ENCODE measurements around the gene SPATA3.

The SPATA3 gene

GRCh38 chr2:231039294-231039664 is 43.4 kb downstream of the SPATA3 start:
- no peak overlapping the region for H3K9ac ChIP-seq (ENCODE audit: low read depth, low read length)
- H3K9me3 ChIP-seq (ENCODE audit: control insufficient read depth, insufficient read depth, low read length): no peaks in the 10 kb centered on the region
- H3K36me3 ChIP-seq (ENCODE audit: control insufficient read depth, insufficient read depth, low read length): no peaks in the 10 kb centered on the region
- H3K27me3 ChIP-seq (ENCODE audit: control insufficient read depth, insufficient read depth, low read length): peaks cover 56% of the 10 kb centered on the region
- H3K4me3 ChIP-seq (ENCODE audit: low read depth, low read length): no peak overlapping the region
- H3K4me1 ChIP-seq (ENCODE audit: control insufficient read depth, insufficient read depth, low read length): no peaks in the 10 kb centered on the region
- no peak overlapping the region for H3K27ac ChIP-seq (ENCODE audit: low read depth, low read length)

GRCh38 chr2:231039821-231040364 is 44.0 kb downstream of the SPATA3 start:
- H3K4me3 ChIP-seq (ENCODE audit: low read depth, low read length): no peak overlapping the region
- no peaks in the 10 kb centered on the region for H3K9me3 ChIP-seq (ENCODE audit: control insufficient read depth, insufficient read depth, low read length)
- no peak overlapping the region for H3K9ac ChIP-seq (ENCODE audit: low read depth, low read length)
- peaks cover 51% of the 10 kb centered on the region for H3K27me3 ChIP-seq (ENCODE audit: control insufficient read depth, insufficient read depth, low read length)
- H3K36me3 ChIP-seq (ENCODE audit: control insufficient read depth, insufficient read depth, low read length): no peaks in the 10 kb centered on the region
- H3K27ac ChIP-seq (ENCODE audit: low read depth, low read length): no peak overlapping the region
- H3K4me1 ChIP-seq (ENCODE audit: control insufficient read depth, insufficient read depth, low read length): no peaks in the 10 kb centered on the region

DNA sequence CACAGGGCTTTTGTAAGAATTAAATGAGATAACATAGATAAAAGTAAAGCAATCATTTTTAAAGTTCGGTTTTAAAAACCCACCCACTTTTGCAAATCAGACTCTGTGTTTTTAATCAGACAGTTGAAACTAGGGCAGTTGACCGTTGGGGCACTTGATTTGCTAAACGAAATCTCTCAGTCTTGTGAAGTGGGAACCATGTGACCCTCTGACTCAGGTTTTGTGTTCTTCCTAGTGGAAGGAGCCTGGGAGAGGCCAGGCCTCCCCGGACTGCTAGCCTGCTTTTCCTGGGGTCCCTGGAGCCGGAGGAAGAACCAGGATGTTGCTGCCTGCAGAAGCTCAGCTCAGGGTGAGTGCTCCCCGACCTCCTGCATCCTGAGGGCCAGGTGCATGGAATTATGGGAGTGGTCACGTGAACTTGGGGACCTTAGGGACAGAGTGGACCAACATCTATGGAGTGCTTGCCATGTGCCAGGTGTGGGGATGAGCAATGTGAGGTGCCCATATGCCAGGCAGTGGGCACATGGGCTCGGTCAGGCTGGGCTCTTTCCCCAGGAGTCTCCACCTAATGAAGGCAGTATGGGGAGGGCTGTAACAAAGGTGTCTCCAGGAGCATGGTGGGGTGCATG is 45.3 kb downstream of the SPATA3 start:
- H3K27ac ChIP-seq (ENCODE audit: low read depth, low read length): no peak overlapping the region
- no peak overlapping the region for H3K9ac ChIP-seq (ENCODE audit: low read depth, low read length)
- H3K36me3 ChIP-seq (ENCODE audit: control insufficient read depth, insufficient read depth, low read length): no peaks in the 10 kb centered on the region
- H3K27me3 ChIP-seq (ENCODE audit: control insufficient read depth, insufficient read depth, low read length): peaks cover 39% of the 10 kb centered on the region
- H3K4me3 ChIP-seq (ENCODE audit: low read depth, low read length): no peak overlapping the region
- H3K4me1 ChIP-seq (ENCODE audit: control insufficient read depth, insufficient read depth, low read length): no peaks in the 10 kb centered on the region
- no peaks in the 10 kb centered on the region for H3K9me3 ChIP-seq (ENCODE audit: control insufficient read depth, insufficient read depth, low read length)

GRCh38 chr2:231043796-231044195 is 47.9 kb downstream of the SPATA3 start:
- no peak overlapping the region for H3K4me3 ChIP-seq (ENCODE audit: low read depth, low read length)
- no peak overlapping the region for H3K27ac ChIP-seq (ENCODE audit: low read depth, low read length)
- H3K4me1 ChIP-seq (ENCODE audit: control insufficient read depth, insufficient read depth, low read length): no peaks in the 10 kb centered on the region
- no peaks in the 10 kb centered on the region for H3K36me3 ChIP-seq (ENCODE audit: control insufficient read depth, insufficient read depth, low read length)
- no peaks in the 10 kb centered on the region for H3K9me3 ChIP-seq (ENCODE audit: control insufficient read depth, insufficient read depth, low read length)
- no peak overlapping the region for H3K9ac ChIP-seq (ENCODE audit: low read depth, low read length)
- H3K27me3 ChIP-seq (ENCODE audit: control insufficient read depth, insufficient read depth, low read length): peaks cover 19% of the 10 kb centered on the region

- Histone ChIP-seq H3K27ac (ENCODE audit: low read depth, low read length) (no peak overlapping the region), H3K4me3 (ENCODE audit: low read depth, low read length) (no peak overlapping the region), H3K27me3 (ENCODE audit: control insufficient read depth, insufficient read depth, low read length) (peaks cover 5% of the 10 kb centered on the region), H3K9me3 (ENCODE audit: control insufficient read depth, insufficient read depth, low read length) (no peaks in the 10 kb centered on the region), H3K36me3 (ENCODE audit: control insufficient read depth, insufficient read depth, low read length) (no peaks in the 10 kb centered on the region), H3K9ac (ENCODE audit: low read depth, low read length) (no peak overlapping the region), H3K4me1 (ENCODE audit: control insufficient read depth, insufficient read depth, low read length) (no peaks in the 10 kb centered on the region)
Observed at GRCh38 chr2:231046916-231047273, 51.0 kb downstream of the SPATA3 start.

DNA sequence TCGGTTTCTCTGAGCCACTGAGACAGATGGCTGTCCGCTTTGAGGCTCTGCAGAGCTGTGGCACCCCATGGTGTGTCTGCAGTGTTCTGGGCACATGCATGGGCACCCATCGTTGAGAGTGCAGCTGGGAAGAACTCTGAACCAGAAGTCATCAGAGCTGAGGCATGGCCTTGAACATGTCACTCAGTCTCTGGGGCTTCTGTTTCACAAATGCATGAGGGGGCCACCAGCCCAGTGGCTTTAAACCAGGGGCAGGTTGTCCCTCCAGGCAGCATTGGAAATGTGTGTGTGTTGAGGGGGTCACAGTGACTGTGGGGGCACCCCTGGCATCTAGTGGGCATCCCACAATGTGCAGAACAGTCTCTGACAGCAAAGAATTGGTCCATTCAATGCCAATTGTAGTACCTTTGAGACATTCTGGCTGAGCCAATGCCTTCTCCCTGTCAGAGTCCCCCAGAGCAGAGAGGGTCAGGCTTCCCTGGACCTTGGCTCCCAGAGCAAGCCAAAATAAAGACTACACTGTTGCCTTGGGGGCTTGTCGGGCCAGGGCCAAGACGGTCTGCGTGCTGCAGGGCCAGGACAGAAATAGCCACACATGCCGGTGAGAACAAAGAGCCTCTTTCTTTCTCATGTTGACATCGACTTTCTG is 51.5 kb downstream of the SPATA3 start:
- Histone ChIP-seq H3K4me3 (ENCODE audit: low read depth, low read length) (no peak overlapping the region), H3K27ac (ENCODE audit: low read depth, low read length) (no peak overlapping the region), H3K27me3 (ENCODE audit: control insufficient read depth, insufficient read depth, low read length) (peaks cover 10% of the 10 kb centered on the region), H3K9me3 (ENCODE audit: control insufficient read depth, insufficient read depth, low read length) (no peaks in the 10 kb centered on the region), H3K36me3 (ENCODE audit: control insufficient read depth, insufficient read depth, low read length) (no peaks in the 10 kb centered on the region), H3K4me1 (ENCODE audit: control insufficient read depth, insufficient read depth, low read length) (no peaks in the 10 kb centered on the region; the same call in 1 of the 2 replicates), H3K9ac (ENCODE audit: low read depth, low read length) (no peak overlapping the region)

DNA sequence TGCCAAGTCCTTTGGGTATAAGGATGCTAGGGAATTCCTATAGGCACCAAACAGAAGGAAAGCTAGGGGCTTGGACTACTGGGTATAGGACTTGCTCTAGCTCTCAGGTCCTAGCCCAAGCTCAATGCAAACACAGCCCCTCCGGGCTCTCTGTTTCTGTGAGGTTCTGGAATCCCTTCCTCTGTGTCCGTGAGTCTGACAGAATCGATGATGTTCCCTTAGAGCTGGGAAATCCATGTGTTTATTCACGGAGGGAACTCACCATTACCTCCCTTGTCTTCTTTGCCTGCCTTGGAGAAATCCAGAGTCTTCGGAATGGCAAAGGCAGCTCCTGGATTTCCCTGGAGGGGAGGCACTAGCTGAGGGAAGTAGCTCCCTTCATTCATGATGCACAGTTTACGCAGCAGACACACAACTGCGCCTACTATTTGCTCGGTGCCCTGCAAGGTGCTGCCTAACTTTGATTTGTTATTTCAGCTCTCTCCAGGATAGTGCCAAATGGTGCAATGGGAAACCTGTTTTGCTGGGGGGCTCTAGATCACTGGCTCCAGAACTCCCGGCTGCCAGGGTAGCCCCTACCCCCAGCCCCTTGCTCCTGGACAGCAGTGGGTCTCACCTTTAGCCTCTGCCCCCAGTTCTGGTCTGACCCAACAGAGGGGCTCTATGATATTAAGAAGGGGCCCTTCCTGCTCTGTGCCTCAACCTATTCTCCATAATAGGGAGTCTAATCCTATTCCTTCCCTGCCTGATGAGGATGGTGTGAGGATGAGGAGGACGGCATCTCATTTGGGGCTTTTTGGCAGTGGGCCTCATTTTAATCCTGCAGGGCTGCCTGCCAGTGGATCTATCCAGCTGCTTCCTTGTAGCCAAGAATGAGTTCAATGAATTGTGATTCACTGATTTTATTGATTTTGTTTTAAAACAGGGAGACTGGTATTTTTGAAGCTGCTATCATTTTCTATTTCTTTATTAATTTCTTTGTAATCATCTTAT is 52.3 kb downstream of the SPATA3 start:
- peaks cover 14% of the 10 kb centered on the region for H3K27me3 ChIP-seq (ENCODE audit: control insufficient read depth, insufficient read depth, low read length)
- H3K9ac ChIP-seq (ENCODE audit: low read depth, low read length): no peak overlapping the region
- no peaks in the 10 kb centered on the region; the same call in 1 of the 2 replicates for H3K4me1 ChIP-seq (ENCODE audit: control insufficient read depth, insufficient read depth, low read length)
- no peak overlapping the region for H3K4me3 ChIP-seq (ENCODE audit: low read depth, low read length)
- no peak overlapping the region for H3K27ac ChIP-seq (ENCODE audit: low read depth, low read length)
- H3K36me3 ChIP-seq (ENCODE audit: control insufficient read depth, insufficient read depth, low read length): no peaks in the 10 kb centered on the region
- no peaks in the 10 kb centered on the region for H3K9me3 ChIP-seq (ENCODE audit: control insufficient read depth, insufficient read depth, low read length)

DNA sequence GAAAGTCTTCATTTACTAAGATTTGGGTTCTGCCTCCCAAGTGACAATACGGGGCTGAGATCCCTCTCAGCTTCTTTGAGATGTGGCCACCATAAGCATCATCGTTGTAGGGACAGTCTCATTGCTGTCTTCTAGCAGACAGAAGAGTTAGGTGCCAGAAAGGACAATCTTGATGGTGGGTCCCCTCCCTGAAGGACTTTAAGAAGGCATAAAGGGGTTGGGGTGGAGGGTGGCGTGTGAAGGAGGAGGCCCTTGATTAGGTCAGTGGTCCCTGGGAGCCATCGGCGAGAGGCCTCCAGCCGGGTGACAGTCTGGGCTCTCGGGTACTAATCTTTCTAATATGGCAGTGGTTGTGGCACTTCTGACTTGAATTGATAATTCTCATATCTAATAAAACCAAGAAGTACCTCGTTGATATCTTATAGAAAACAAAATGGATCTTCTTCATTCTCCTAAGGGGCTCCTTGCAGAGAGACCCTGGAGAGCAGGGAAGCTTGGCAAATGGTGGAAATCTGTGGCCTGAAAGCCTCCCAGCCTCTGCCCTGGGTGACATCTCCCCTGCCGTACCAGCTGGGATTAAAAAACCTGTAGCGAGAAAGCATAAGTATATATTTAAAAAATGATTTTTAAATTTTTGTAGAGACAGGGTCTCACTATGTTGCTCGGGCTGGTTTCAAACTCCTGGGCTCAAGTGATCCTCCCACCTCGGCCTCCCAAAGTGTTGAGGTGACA is 53.5 kb downstream of the SPATA3 start:
- H3K27me3 ChIP-seq (ENCODE audit: control insufficient read depth, insufficient read depth, low read length): peaks cover 25% of the 10 kb centered on the region
- H3K9me3 ChIP-seq (ENCODE audit: control insufficient read depth, insufficient read depth, low read length): no peaks in the 10 kb centered on the region
- no peak overlapping the region for H3K4me3 ChIP-seq (ENCODE audit: low read depth, low read length)
- no peak overlapping the region for H3K9ac ChIP-seq (ENCODE audit: low read depth, low read length)
- H3K4me1 ChIP-seq (ENCODE audit: control insufficient read depth, insufficient read depth, low read length): no peaks in the 10 kb centered on the region; the same call in 1 of the 2 replicates
- no peaks in the 10 kb centered on the region for H3K36me3 ChIP-seq (ENCODE audit: control insufficient read depth, insufficient read depth, low read length)
- H3K27ac ChIP-seq (ENCODE audit: low read depth, low read length): no peak overlapping the region

DNA sequence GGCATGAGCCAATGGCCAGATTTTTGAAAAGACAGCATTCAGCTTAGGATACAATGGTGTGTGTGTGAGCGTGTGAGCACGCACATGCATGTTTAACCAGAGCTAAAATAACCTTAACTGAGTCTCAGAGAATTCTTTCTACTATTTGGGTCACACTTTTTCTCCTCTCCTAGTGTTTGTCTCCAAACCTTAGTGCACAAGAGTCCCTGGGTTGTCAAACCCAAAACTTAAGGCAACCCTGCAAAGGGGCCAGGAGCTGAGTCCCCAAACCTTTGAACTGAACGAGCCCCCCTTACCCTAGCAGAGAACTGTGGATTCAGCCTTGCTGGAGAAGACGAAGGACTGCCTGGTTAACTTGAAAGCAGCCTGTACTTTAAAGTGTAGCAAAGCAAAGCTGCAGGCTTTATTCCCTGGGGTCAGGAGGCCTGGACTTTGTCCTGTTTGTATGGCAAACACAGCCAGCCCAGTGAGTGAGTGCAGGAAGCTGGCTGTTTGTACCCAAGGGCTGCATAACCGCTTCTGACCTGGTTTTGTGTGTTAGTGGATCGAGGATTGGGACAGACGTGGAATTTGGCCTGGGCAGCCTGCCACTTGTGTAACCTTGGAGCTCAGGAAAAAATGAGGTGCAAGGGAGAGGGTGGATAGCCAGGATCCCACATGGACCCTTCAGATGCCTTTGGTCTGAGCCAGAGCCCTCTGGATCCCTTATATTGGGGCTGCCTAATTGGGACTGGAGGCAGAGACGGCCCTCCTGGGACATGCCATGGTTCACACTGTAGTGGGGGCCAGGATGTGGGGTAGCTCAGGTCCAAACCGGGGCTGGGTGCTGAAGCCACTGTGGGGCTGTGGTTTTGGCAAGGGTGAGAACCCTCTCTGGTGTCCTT is 54.3 kb downstream of the SPATA3 start:
- Histone ChIP-seq H3K4me1 (ENCODE audit: control insufficient read depth, insufficient read depth, low read length) (no peaks in the 10 kb centered on the region; the same call in 1 of the 2 replicates), H3K27ac (ENCODE audit: low read depth, low read length) (peak overlapping the region; percentile 38), H3K9ac (ENCODE audit: low read depth, low read length) (no peak overlapping the region), H3K4me3 (ENCODE audit: low read depth, low read length) (no peak overlapping the region), H3K36me3 (ENCODE audit: control insufficient read depth, insufficient read depth, low read length) (no peaks in the 10 kb centered on the region), H3K9me3 (ENCODE audit: control insufficient read depth, insufficient read depth, low read length) (no peaks in the 10 kb centered on the region), H3K27me3 (ENCODE audit: control insufficient read depth, insufficient read depth, low read length) (peaks cover 27% of the 10 kb centered on the region)

DNA sequence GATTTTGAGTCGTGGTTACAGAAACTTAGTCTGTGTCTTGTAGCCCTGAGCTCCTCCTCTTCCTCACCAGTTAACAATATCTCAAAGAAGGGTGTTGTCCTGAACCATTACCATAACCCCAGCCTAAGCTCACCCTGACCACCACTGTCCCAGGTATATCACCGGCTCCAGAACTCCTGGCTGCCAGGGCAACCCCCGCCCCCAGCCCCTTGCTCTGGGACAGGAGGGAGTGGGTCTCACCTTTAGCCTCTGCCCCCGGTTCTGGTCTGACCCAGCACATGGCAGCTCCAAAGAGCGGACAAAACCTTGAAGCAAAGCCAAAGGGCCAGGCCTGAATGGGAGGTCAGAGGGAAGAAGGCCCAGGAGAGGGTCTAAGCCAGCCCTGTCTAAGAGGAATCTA is 55.2 kb downstream of the SPATA3 start:
- Histone ChIP-seq H3K27me3 (ENCODE audit: control insufficient read depth, insufficient read depth, low read length) (peaks cover 27% of the 10 kb centered on the region), H3K36me3 (ENCODE audit: control insufficient read depth, insufficient read depth, low read length) (no peaks in the 10 kb centered on the region), H3K9me3 (ENCODE audit: control insufficient read depth, insufficient read depth, low read length) (no peaks in the 10 kb centered on the region), H3K4me3 (ENCODE audit: low read depth, low read length) (no peak overlapping the region), H3K4me1 (ENCODE audit: control insufficient read depth, insufficient read depth, low read length) (no peaks in the 10 kb centered on the region; the same call in 1 of the 2 replicates), H3K27ac (ENCODE audit: low read depth, low read length) (no peak overlapping the region), H3K9ac (ENCODE audit: low read depth, low read length) (no peak overlapping the region)

Data from HUES48 (cell line).